ENCODE measurements around the gene SLC35F4.

The SLC35F4 gene

GRCh38 chr14:57751400-57751799 lies 114.5 kb downstream of the SLC35F4 start:
- DNase-seq (ENCODE audit: extremely low spot score): no peak
- POLR2A ChIA-PET: no interaction called here
- TF ChIP-seq FOXA1 (IDR thresholded peaks at IDR 0.05) (no peak), CTBP1 (IDR thresholded peaks at IDR 0.05; ENCODE audit: borderline replicate concordance) (no peak), LEF1 (IDR thresholded peaks at IDR 0.05; ENCODE audit: borderline replicate concordance) (no peak), ELF4 (IDR thresholded peaks at IDR 0.05) (no peak), TARDBP (IDR thresholded peaks at IDR 0.05) (no peak), HDGF (IDR thresholded peaks at IDR 0.05; ENCODE audit: borderline replicate concordance) (no peak)
- CTCF ChIA-PET: no interaction called here

GRCh38 chr14:57749267-57749666 lies 116.6 kb downstream of the SLC35F4 start:
- ChIA-PET CTCF (no interaction called here), POLR2A (no interaction called here)
- TF ChIP-seq ZNF384 (IDR thresholded peaks at IDR 0.05): no peak
- TF ChIP-seq HDGF (IDR thresholded peaks at IDR 0.05; ENCODE audit: borderline replicate concordance): no peak
- no peak for TF ChIP-seq L3MBTL2 (conservative IDR thresholded peaks at IDR 0.05)
- no peak for TF ChIP-seq FOXM1 (IDR thresholded peaks at IDR 0.05; ENCODE audit: borderline replicate concordance)
- no peak for TF ChIP-seq CTBP1 (IDR thresholded peaks at IDR 0.05; ENCODE audit: borderline replicate concordance)
- TF ChIP-seq FOXK2 (IDR thresholded peaks at IDR 0.05): no peak
- TF ChIP-seq PKNOX1 (IDR thresholded peaks at IDR 0.05): no peak
- no peak for TF ChIP-seq FOXA1 (IDR thresholded peaks at IDR 0.05)
- no peak for TF ChIP-seq NFRKB (IDR thresholded peaks at IDR 0.05)
- no peak for TF ChIP-seq ARNT (IDR thresholded peaks at IDR 0.05)
- no peak for TF ChIP-seq BHLHE40 (IDR thresholded peaks at IDR 0.05; ENCODE audit: borderline replicate concordance)
- TF ChIP-seq LEF1 (IDR thresholded peaks at IDR 0.05; ENCODE audit: borderline replicate concordance): no peak
- no peak for TF ChIP-seq SUZ12 (IDR thresholded peaks at IDR 0.05)
- no peak for TF ChIP-seq ELF4 (IDR thresholded peaks at IDR 0.05)
- TF ChIP-seq TARDBP (IDR thresholded peaks at IDR 0.05): no peak
- TF ChIP-seq SP1 (IDR thresholded peaks at IDR 0.05): no peak
- no peak for DNase-seq (ENCODE audit: extremely low spot score)

- no peak for TF ChIP-seq HDGF (IDR thresholded peaks at IDR 0.05; ENCODE audit: borderline replicate concordance)
- no peak for TF ChIP-seq ELF4 (IDR thresholded peaks at IDR 0.05)
- TF ChIP-seq PKNOX1 (IDR thresholded peaks at IDR 0.05): no peak
- TF ChIP-seq ARNT (IDR thresholded peaks at IDR 0.05): no peak
- no peak for TF ChIP-seq CTBP1 (IDR thresholded peaks at IDR 0.05; ENCODE audit: borderline replicate concordance)
- TF ChIP-seq SUZ12 (IDR thresholded peaks at IDR 0.05): no peak
- no peak for TF ChIP-seq SP1 (IDR thresholded peaks at IDR 0.05)
- TF ChIP-seq LEF1 (IDR thresholded peaks at IDR 0.05; ENCODE audit: borderline replicate concordance): no peak
- no peak for TF ChIP-seq NFRKB (IDR thresholded peaks at IDR 0.05)
- no peak for TF ChIP-seq FOXA1 (IDR thresholded peaks at IDR 0.05)
- TF ChIP-seq FOXM1 (IDR thresholded peaks at IDR 0.05; ENCODE audit: borderline replicate concordance): no peak
- no peak for TF ChIP-seq TARDBP (IDR thresholded peaks at IDR 0.05)
- no peak for TF ChIP-seq ZNF384 (IDR thresholded peaks at IDR 0.05)
- no peak for TF ChIP-seq L3MBTL2 (conservative IDR thresholded peaks at IDR 0.05)
- no peak for TF ChIP-seq FOXK2 (IDR thresholded peaks at IDR 0.05)
- CTCF ChIA-PET: no interaction called here
- POLR2A ChIA-PET: no interaction called here
- DNase-seq (ENCODE audit: extremely low spot score): no peak
Observed at GRCh38 chr14:57748279-57748678, 117.6 kb downstream of the SLC35F4 start.

GRCh38 chr14:57747036-57747435 lies 118.9 kb downstream of the SLC35F4 start:
- TF ChIP-seq FOXA1 (IDR thresholded peaks at IDR 0.05): no peak
- ChIA-PET CTCF (no interaction called here), POLR2A (no interaction called here)
- DNase-seq (ENCODE audit: extremely low spot score): no peak

GRCh38 chr14:57746563-57746962 lies 119.3 kb downstream of the SLC35F4 start:
- TF ChIP-seq ELF4 (IDR thresholded peaks at IDR 0.05) (no peak), LEF1 (IDR thresholded peaks at IDR 0.05; ENCODE audit: borderline replicate concordance) (no peak), NFRKB (IDR thresholded peaks at IDR 0.05) (no peak)
- ChIA-PET POLR2A (no interaction called here), CTCF (no interaction called here)
- DNase-seq (ENCODE audit: extremely low spot score): no peak

- TF ChIP-seq BHLHE40 (IDR thresholded peaks at IDR 0.05; ENCODE audit: borderline replicate concordance) (no peak), L3MBTL2 (conservative IDR thresholded peaks at IDR 0.05) (no peak), ARNT (IDR thresholded peaks at IDR 0.05) (no peak), SUZ12 (IDR thresholded peaks at IDR 0.05) (no peak), FOXA1 (IDR thresholded peaks at IDR 0.05) (no peak), FOXM1 (IDR thresholded peaks at IDR 0.05; ENCODE audit: borderline replicate concordance) (no peak), CTBP1 (IDR thresholded peaks at IDR 0.05; ENCODE audit: borderline replicate concordance) (no peak), HDGF (IDR thresholded peaks at IDR 0.05; ENCODE audit: borderline replicate concordance) (no peak), NFRKB (IDR thresholded peaks at IDR 0.05) (no peak), LEF1 (IDR thresholded peaks at IDR 0.05; ENCODE audit: borderline replicate concordance) (no peak), ZNF384 (IDR thresholded peaks at IDR 0.05) (no peak), TARDBP (IDR thresholded peaks at IDR 0.05) (no peak), PKNOX1 (IDR thresholded peaks at IDR 0.05) (no peak), SP1 (IDR thresholded peaks at IDR 0.05) (no peak), FOXK2 (IDR thresholded peaks at IDR 0.05) (no peak), ELF4 (IDR thresholded peaks at IDR 0.05) (no peak)
- CTCF ChIA-PET: no interaction called here
- POLR2A ChIA-PET: no interaction called here
- DNase-seq (ENCODE audit: extremely low spot score): no peak
Observed at GRCh38 chr14:57739516-57739915, 126.4 kb downstream of the SLC35F4 start.

GRCh38 chr14:57737598-57737997 lies 128.3 kb downstream of the SLC35F4 start:
- POLR2A ChIA-PET: interaction anchor here (0.6 kb wide), 1 partner anchor 23 kb away, joined by 3 read pairs; no protein-coding TSS in a partner anchor
- DNase-seq (ENCODE audit: extremely low spot score): no peak
- CTCF ChIA-PET: no interaction called here
- TF ChIP-seq FOXA1 (IDR thresholded peaks at IDR 0.05) (no peak), ELF4 (IDR thresholded peaks at IDR 0.05) (no peak), FOXM1 (IDR thresholded peaks at IDR 0.05; ENCODE audit: borderline replicate concordance) (no peak), LEF1 (IDR thresholded peaks at IDR 0.05; ENCODE audit: borderline replicate concordance) (no peak), TARDBP (IDR thresholded peaks at IDR 0.05) (no peak), BHLHE40 (IDR thresholded peaks at IDR 0.05; ENCODE audit: borderline replicate concordance) (no peak), ZNF384 (IDR thresholded peaks at IDR 0.05) (no peak), FOXK2 (IDR thresholded peaks at IDR 0.05) (no peak), L3MBTL2 (conservative IDR thresholded peaks at IDR 0.05) (no peak), SUZ12 (IDR thresholded peaks at IDR 0.05) (no peak), PKNOX1 (IDR thresholded peaks at IDR 0.05) (no peak), SP1 (IDR thresholded peaks at IDR 0.05) (no peak), ARNT (IDR thresholded peaks at IDR 0.05) (no peak), CTBP1 (IDR thresholded peaks at IDR 0.05; ENCODE audit: borderline replicate concordance) (no peak), NFRKB (IDR thresholded peaks at IDR 0.05) (no peak), HDGF (IDR thresholded peaks at IDR 0.05; ENCODE audit: borderline replicate concordance) (no peak)

All from HEK293T (cell line).